ENCODE results near the gene FANCC. TPM values are rescaled to one million over a fixed set of nuclear protein-coding genes. Genes with fewer than 3 reads are reported as not detected.

The FANCC gene
- total and polyA plus RNA-seq, 11 donors, result 2.4 to 6.2 (median 4.2) TPM

- intact Hi-C loops (cut with DNase I), result no loop called here
- DNase-seq, result no peak
- peaks cover 0 to 11% (median 1%) of the 10 kb centered on the region in 12 donors for H3K4me1 ChIP-seq
- no peaks in the 10 kb centered on the region for H3K27me3 ChIP-seq
- H3K4me3 ChIP-seq, result no peak overlapping the region
- H3K27ac ChIP-seq, result no peak overlapping the region
- 71 to 84% (median 79%) methylated on average over 5 of the region's 5 CpGs for WGBS, 4 donors
- H3K9me3 ChIP-seq, result no peaks in the 10 kb centered on the region
- ATAC-seq, result no peak
- H3K36me3 ChIP-seq, result no peaks in the 10 kb centered on the region
- TF ChIP-seq POLR2A (IDR thresholded peaks at IDR 0.05), result no peak
- TF ChIP-seq, protein P1, sequence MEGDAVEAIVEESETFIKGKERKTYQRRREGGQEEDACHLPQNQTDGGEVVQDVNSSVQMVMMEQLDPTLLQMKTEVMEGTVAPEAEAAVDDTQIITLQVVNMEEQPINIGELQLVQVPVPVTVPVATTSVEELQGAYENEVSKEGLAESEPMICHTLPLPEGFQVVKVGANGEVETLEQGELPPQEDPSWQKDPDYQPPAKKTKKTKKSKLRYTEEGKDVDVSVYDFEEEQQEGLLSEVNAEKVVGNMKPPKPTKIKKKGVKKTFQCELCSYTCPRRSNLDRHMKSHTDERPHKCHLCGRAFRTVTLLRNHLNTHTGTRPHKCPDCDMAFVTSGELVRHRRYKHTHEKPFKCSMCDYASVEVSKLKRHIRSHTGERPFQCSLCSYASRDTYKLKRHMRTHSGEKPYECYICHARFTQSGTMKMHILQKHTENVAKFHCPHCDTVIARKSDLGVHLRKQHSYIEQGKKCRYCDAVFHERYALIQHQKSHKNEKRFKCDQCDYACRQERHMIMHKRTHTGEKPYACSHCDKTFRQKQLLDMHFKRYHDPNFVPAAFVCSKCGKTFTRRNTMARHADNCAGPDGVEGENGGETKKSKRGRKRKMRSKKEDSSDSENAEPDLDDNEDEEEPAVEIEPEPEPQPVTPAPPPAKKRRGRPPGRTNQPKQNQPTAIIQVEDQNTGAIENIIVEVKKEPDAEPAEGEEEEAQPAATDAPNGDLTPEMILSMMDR (IDR thresholded peaks at IDR 0.05), result no peak
These were observed 102.1 kb downstream of the FANCC start for GRCh38 chr9:95215336-95215898.

GRCh38 chr9:95213117-95213516, 104.4 kb downstream of the FANCC start:
- no peaks in the 10 kb centered on the region for H3K36me3 ChIP-seq
- H3K27ac ChIP-seq, result no peak overlapping the region
- TF ChIP-seq, protein P1 (IDR thresholded peaks at IDR 0.05), result no peak
- TF ChIP-seq POLR2A (IDR thresholded peaks at IDR 0.05), result no peak
- H3K4me3 ChIP-seq, result no peak overlapping the region
- no peaks in the 10 kb centered on the region for H3K27me3 ChIP-seq
- H3K9me3 ChIP-seq, result no peaks in the 10 kb centered on the region
- DNase-seq, result no peak
- intact Hi-C loops (cut with DNase I), result no loop called here
- H3K4me1 ChIP-seq, result peaks cover 0 to 11% (median 1%) of the 10 kb centered on the region in 12 donors
- ATAC-seq, result no peak

GRCh38 chr9:95211028-95211427, 106.5 kb downstream of the FANCC start:
- 24 to 47% (median 28%) methylated on average over 1 of the region's 1 CpG for WGBS, 4 donors
- Histone ChIP-seq H3K9me3 (no peaks in the 10 kb centered on the region), H3K4me1 (peaks cover 0 to 11% (median 1%) of the 10 kb centered on the region in 12 donors), H3K36me3 (no peaks in the 10 kb centered on the region), H3K4me3 (no peak overlapping the region), H3K27ac (no peak overlapping the region), H3K27me3 (no peaks in the 10 kb centered on the region)
- TF ChIP-seq POLR2A (IDR thresholded peaks at IDR 0.05), result no peak
- TF ChIP-seq, protein P1 (IDR thresholded peaks at IDR 0.05), result no peak
- ATAC-seq (peak in 2 of 4 donors; percentile 50 to 77), DNase-seq (no peak)
- intact Hi-C loops (cut with DNase I), result no loop called here

DNA sequence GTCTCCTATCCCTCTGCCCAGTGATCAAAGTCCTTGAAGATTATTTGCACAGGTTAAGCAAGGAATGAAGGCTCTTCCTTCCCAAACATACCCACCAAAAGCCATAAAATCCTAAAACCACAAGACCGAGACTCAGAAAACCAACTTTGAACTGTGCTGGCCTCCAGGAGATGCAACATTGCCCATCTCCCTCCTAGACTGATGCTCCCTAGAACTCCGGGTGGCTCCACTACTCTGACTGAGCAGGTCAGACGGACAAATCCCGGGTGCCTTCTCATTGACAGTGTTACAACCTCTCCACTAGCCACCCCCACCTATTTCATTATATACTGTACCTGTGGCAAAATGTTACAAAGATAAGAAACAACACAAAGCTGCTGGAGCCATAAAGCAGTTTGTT, 110.1 kb downstream of the FANCC start:
- TF ChIP-seq, protein P1 (IDR thresholded peaks at IDR 0.05), result no peak
- TF ChIP-seq POLR2A (IDR thresholded peaks at IDR 0.05), result no peak
- WGBS, 4 donors, result 96 to 98% (median 98%) methylated on average over 4 of the region's 4 CpGs
- Histone ChIP-seq H3K27ac (no peak overlapping the region), H3K4me1 (peaks cover 0 to 11% (median 1%) of the 10 kb centered on the region in 12 donors), H3K4me3 (no peak overlapping the region), H3K27me3 (no peaks in the 10 kb centered on the region), H3K9me3 (no peaks in the 10 kb centered on the region), H3K36me3 (no peaks in the 10 kb centered on the region)
- ATAC-seq, result no peak
- intact Hi-C loops (cut with DNase I), result no loop called here
- no peak for DNase-seq
